Measurements from ENCODE around the gene KDM3A. TPM values are rescaled to one million over a fixed set of nuclear protein-coding genes. Genes with fewer than 3 reads are reported as not detected.

The KDM3A gene
- total and polyA plus RNA-seq, 10 of the 15 experiments (the other 5 are each of a cell fraction or from before 2014, with no cell fraction given): 3.8 to 102 (median 11.1) TPM

GRCh38 chr2:86521922-86522321 lies 80.8 kb downstream of the KDM3A start:
- ChIA-PET CTCF (no interaction called here), SMC1A (ENCODE audit: uncharacterized antibody, unreplicated experiment) (no interaction called here), RAD21 (ENCODE audit: unreplicated experiment) (no interaction called here), POLR2A (no interaction called here)
- Histone ChIP-seq H3K9ac (ENCODE audit: control insufficient read depth, insufficient read depth, low read length) (no peak overlapping the region), H3K4me3 (no peak overlapping the region), H3K4me1 (ENCODE audit: control insufficient read depth, insufficient read depth, low read length) (no peaks in the 10 kb centered on the region), H4K20me1 (ENCODE audit: control insufficient read depth, insufficient read depth) (no peaks in the 10 kb centered on the region), H2AFZ (ENCODE audit: control insufficient read depth, low read depth, low read length) (no peak overlapping the region), H3K36me3 (ENCODE audit: control insufficient read depth in 2 of 2, insufficient read depth in 2 of 2, low read length in 1 of 2) (no peaks in the 10 kb centered on the region; a peak in 1 of 4 replicates), H3K27ac (ENCODE audit: control insufficient read depth, insufficient read depth) (no peak overlapping the region), H3K4me2 (ENCODE audit: control insufficient read depth, insufficient read depth) (no peak overlapping the region), H3K9me3 (replicated peaks; ENCODE audit: control insufficient read depth, insufficient read depth, low read length) (no peaks in the 10 kb centered on the region; the same call in 1 of the 3 replicates), H3K79me2 (ENCODE audit: control insufficient read depth, insufficient read depth, low read length) (no peaks in the 10 kb centered on the region), H3K27me3 (replicated peaks in 1 of 2; ENCODE audit: control insufficient read depth in 2 of 2, insufficient read depth in 2 of 2, low read length in 1 of 2) (no peaks in the 10 kb centered on the region)
- intact Hi-C loops (cut with micrococcal nuclease; ENCODE audit: unreplicated experiment): no loop called here
- WGBS (ENCODE audit: insufficient coverage, insufficient replicate concordance, low lambda C conversion rate, missing lambda C conversion rate): 95% methylated on average over 1 of the region's 1 CpG
- in situ Hi-C loops (cut with MboI): no loop called here
- BruUV-seq (replicated peaks): no TSS peak
- ATAC-seq (no peak), FAIRE-seq (no peak), DNase-seq (ENCODE audit: low read depth, low spot score) (no peak)
- TF ChIP-seq YY1 (IDR thresholded peaks at IDR 0.05; ENCODE audit: low read depth, low read length) (no peak), BMI1 (IDR thresholded peaks at IDR 0.05; ENCODE audit: borderline replicate concordance) (no peak), JUNB (IDR thresholded peaks at IDR 0.05) (no peak), RCOR1 (conservative IDR thresholded peaks at IDR 0.05; ENCODE audit: low read depth, low read length) (no peak), CHD1 (IDR thresholded peaks at IDR 0.05; ENCODE audit: low read depth, low read length) (no peak), MTA3 (IDR thresholded peaks at IDR 0.05; ENCODE audit: borderline replicate concordance, low read length) (no peak), FOS (IDR thresholded peaks at IDR 0.05; ENCODE audit: borderline replicate concordance, extremely low read depth, insufficient read length) (no peak), BRCA1 (IDR thresholded peaks at IDR 0.05; ENCODE audit: low read depth, low read length) (no peak), ZNF384 (IDR thresholded peaks at IDR 0.05; ENCODE audit: borderline replicate concordance, low read depth, low read length) (no peak), BCLAF1 (IDR thresholded peaks at IDR 0.05) (no peak), SREBF2 (IDR thresholded peaks at IDR 0.05; ENCODE audit: low read length) (no peak), MTA2 (IDR thresholded peaks at IDR 0.05; ENCODE audit: low read depth) (no peak), HDAC2 (IDR thresholded peaks at IDR 0.05) (no peak)
